SK-N-SH (cell line): ENCODE measurements around the gene BIRC5. TPM values are rescaled to one million over a fixed set of nuclear protein-coding genes. Genes with fewer than 3 reads are reported as not detected.
A peak's percentile ranks its signal among the peaks of the same experiment; 100 is the strongest.

Experiments
- CTCF ChIA-PET: fragments of 300-600, 350-600 bp; formaldehyde crosslinking; extraction: SDS; loops from one replicate; lab custom pipeline; 2021; lab: Yijun Ruan, JAX
- POLR2A ChIA-PET: fragments of 350-600 bp; sonication (Branson Sonifier 250); formaldehyde crosslinking; extraction: SDS; loops from one replicate; lab custom pipeline; 2020; ENCODE audit warnings: antibody characterized with exemption, inconsistent platforms; lab: Yijun Ruan, JAX
- DNase-seq: peaks from one replicate; pipeline ENCODE4 v3.0.0; 2012
- H2AFZ ChIP-seq: fragments of 200-600 bp; sonication (generic); 2 replicates; pipeline ENCODE4 v1.8.1; 2016; ENCODE audit warnings: antibody characterized with exemption, mild to moderate bottlenecking, low read depth
- H3F3A ChIP-seq: fragments of 200-600 bp; sonication (generic); replicated peaks from 2 replicates; pipeline ENCODE3; 2016; ENCODE audit warnings: antibody characterized with exemption, mild to moderate bottlenecking; ENCODE audit not compliant: insufficient read depth
- H3K27ac ChIP-seq, 2 experiments: fragments of 200-500 bp in 1 of 2; fragments of 200-600 bp in 1 of 2; sonication (Bioruptor generic) in 1 of 2; sonication (generic), shearing (Covaris generic) in 1 of 2; 2 replicates each; pipeline versions ENCODE4 v1.5.1 to v1.6.1; 2014 to 2016; ENCODE audit warnings: low read depth in 2 of 2, inconsistent platforms in 1 of 2, low read length in 1 of 2, mild to moderate bottlenecking in 1 of 2, mixed read lengths in 1 of 2
- H3K27me3 ChIP-seq: fragments of 200-600 bp; sonication (generic), shearing (Covaris generic); 2 replicates; pipeline ENCODE4 v1.6.1; 2016; ENCODE audit warnings: mixed run types; ENCODE audit not compliant: insufficient read depth
- H3K36me3 ChIP-seq, 2 experiments: fragments of 200-500 bp in 1 of 2; fragments of 200-600 bp in 1 of 2; sonication (Bioruptor generic) in 1 of 2; sonication (generic) in 1 of 2; replicated peaks in 1 of 2; 2 replicates each; pipeline versions ENCODE3 to v1.5.1; 2014 to 2016; ENCODE audit warnings: low read length in 1 of 2, mild to moderate bottlenecking in 1 of 2; ENCODE audit not compliant: insufficient read depth in 2 of 2, control insufficient read depth in 1 of 2
- H3K4me1 ChIP-seq, 2 experiments: fragments of 200-500 bp in 1 of 2; fragments of 200-600 bp in 1 of 2; sonication (Bioruptor generic) in 1 of 2; sonication (generic), shearing (Covaris generic) in 1 of 2; 2 replicates each; pipeline versions ENCODE4 v1.5.1 to v1.6.1; 2014 to 2016; ENCODE audit warnings: low read depth in 1 of 2, low read length in 1 of 2, mixed run types in 1 of 2; ENCODE audit not compliant: insufficient read depth in 2 of 2, control insufficient read depth in 1 of 2
- H3K4me2 ChIP-seq: fragments of 200-600 bp; sonication (generic), shearing (Covaris generic); 2 replicates; pipeline ENCODE4 v1.6.1; 2017; ENCODE audit warnings: mixed run types
- H3K4me3 ChIP-seq, 2 experiments: fragments of 200-500 bp in 1 of 2; fragments of 200-600 bp in 1 of 2; sonication (Bioruptor generic) in 1 of 2; sonication (generic), shearing (Covaris generic) in 1 of 2; 2 replicates each; pipeline versions ENCODE4 v1.5.1 to v1.8.1; 2014 to 2016; ENCODE audit warnings: low read depth in 2 of 2, inconsistent platforms in 1 of 2, low read length in 1 of 2, mild to moderate bottlenecking in 1 of 2, mixed read lengths in 1 of 2, moderate library complexity in 1 of 2
- H3K79me2 ChIP-seq: fragments of 200-600 bp; sonication (generic); 2 replicates; pipeline ENCODE4 v1.8.1; 2017; ENCODE audit warnings: mild to moderate bottlenecking; ENCODE audit not compliant: insufficient read depth
- H3K9ac ChIP-seq: fragments of 200-600 bp; sonication (generic); 2 replicates; pipeline ENCODE4 v1.6.1; 2017; ENCODE audit warnings: mixed run types
- H3K9me2 ChIP-seq: fragments of 200-600 bp; sonication (generic); 2 replicates; pipeline ENCODE4 v1.6.1; 2017; ENCODE audit warnings: mixed run types
- H3K9me3 ChIP-seq: fragments of 200-600 bp; sonication (generic); 2 replicates; pipeline ENCODE4 v1.6.1; 2017; ENCODE audit warnings: mixed run types, mild to moderate bottlenecking, moderate library complexity
- H4K20me1 ChIP-seq: fragments of 200-600 bp; sonication (generic); 2 replicates; pipeline ENCODE4 v1.6.1; 2017; ENCODE audit warnings: mild to moderate bottlenecking, mixed run types; ENCODE audit not compliant: insufficient read depth
- ELF1 ChIP-seq: IDR thresholded peaks from 2 replicates; pipeline ENCODE4 v1.4.0; 2012
- FOXJ3 ChIP-seq: sonication (generic); formaldehyde crosslinking; IDR thresholded peaks from 2 replicates; pipeline ENCODE4 v1.5.1; 2020; ENCODE audit warnings: mild to moderate bottlenecking, missing genetic modification reagents
- GATA2 ChIP-seq: sonication (generic); formaldehyde crosslinking; IDR thresholded peaks from 2 replicates; pipeline ENCODE4 v1.5.0; 2020; ENCODE audit warnings: mild to moderate bottlenecking, missing genetic modification reagents
- IRF3 ChIP-seq: fragments of 150-350 bp; IDR thresholded peaks from 2 replicates; pipeline ENCODE4 v1.6.1; 2016; ENCODE audit warnings: mild to moderate bottlenecking, low read depth, low read length
- JUND ChIP-seq: IDR thresholded peaks from 2 replicates; pipeline ENCODE4 v1.4.0; 2012
- MEF2A ChIP-seq: IDR thresholded peaks from 2 replicates; pipeline ENCODE4 v1.4.0; 2012; ENCODE audit warnings: low read depth, borderline replicate concordance
- MXI1 ChIP-seq: IDR thresholded peaks from 2 replicates; pipeline ENCODE4 v1.6.1; 2012; ENCODE audit warnings: mild to moderate bottlenecking, low read depth, low read length, improper control_type of control experiment
- NRF1 ChIP-seq: IDR thresholded peaks from 2 replicates; pipeline ENCODE4 v1.6.1; 2012; ENCODE audit warnings: low read depth, mild to moderate bottlenecking, low read length
- PBX3 ChIP-seq: IDR thresholded peaks from 2 replicates; pipeline ENCODE4; 2012
- POLR2AphosphoS5 ChIP-seq: IDR thresholded peaks from 2 replicates; pipeline ENCODE4 v1.6.1; 2012; ENCODE audit warnings: low read depth, low read length
- REST ChIP-seq: IDR thresholded peaks from 2 replicates; pipeline ENCODE4 v1.6.1; 2012; ENCODE audit warnings: mild to moderate bottlenecking, low read depth, low read length, moderate library complexity
- RXRA ChIP-seq: IDR thresholded peaks from 2 replicates; pipeline ENCODE4 v1.4.0; 2012; ENCODE audit warnings: low read depth, mild to moderate bottlenecking, borderline replicate concordance
- TAF1 ChIP-seq: IDR thresholded peaks from 2 replicates; pipeline ENCODE4 v1.6.1; 2012; ENCODE audit warnings: low read depth, mild to moderate bottlenecking, low read length, moderate library complexity, borderline replicate concordance
- TCF12 ChIP-seq: IDR thresholded peaks from 2 replicates; pipeline ENCODE4 v1.4.0; 2012
- YY1 ChIP-seq: IDR thresholded peaks from 2 replicates; pipeline ENCODE4 v1.4.0; 2012; ENCODE audit warnings: low read depth, mild to moderate bottlenecking
- WGBS: methylation state at CpG from one replicate; pipeline ENCODE4 v1.1.6; 2017; ENCODE audit warnings: low lambda C conversion rate; 5-methylcytosine and 5-hydroxymethylcytosine counted together
- polyA plus RNA-seq, 3 experiments: library from polyadenylated mRNA; depleted of rRNA; stranded (reverse); fragments of >200 nt; gene quantifications; 2 replicates each; pipeline ENCODE4 v1.2.3, GENCODE V29; 2012
- TF ChIP-seq, protein P1 (sequence below): fragments of 200-600 bp; sonication (generic); IDR thresholded peaks from 2 replicates; pipeline ENCODE4 v1.6.1; 2017; ENCODE audit warnings: antibody characterized with exemption, mild to moderate bottlenecking, moderate library complexity
- TF ChIP-seq, protein P2 (sequence below): fragments of 150-350 bp; IDR thresholded peaks from 2 replicates; pipeline ENCODE4 v1.6.1; 2017; ENCODE audit warnings: antibody characterized with exemption, low read length, low read depth, borderline replicate concordance
- TF ChIP-seq, protein P3 (sequence below): IDR thresholded peaks from 2 replicates; pipeline ENCODE4 v1.4.0; 2012; ENCODE audit warnings: low read depth, borderline replicate concordance
- TF ChIP-seq, protein P4 (sequence below): IDR thresholded peaks from 2 replicates; pipeline ENCODE4 v1.4.0; 2012; ENCODE audit warnings: low read depth, borderline replicate concordance

BIRC5 gene
- polyA plus RNA-seq, 1 of the 3 experiments (the other 2 are of a cell fraction) = 31.4 TPM

DNA sequence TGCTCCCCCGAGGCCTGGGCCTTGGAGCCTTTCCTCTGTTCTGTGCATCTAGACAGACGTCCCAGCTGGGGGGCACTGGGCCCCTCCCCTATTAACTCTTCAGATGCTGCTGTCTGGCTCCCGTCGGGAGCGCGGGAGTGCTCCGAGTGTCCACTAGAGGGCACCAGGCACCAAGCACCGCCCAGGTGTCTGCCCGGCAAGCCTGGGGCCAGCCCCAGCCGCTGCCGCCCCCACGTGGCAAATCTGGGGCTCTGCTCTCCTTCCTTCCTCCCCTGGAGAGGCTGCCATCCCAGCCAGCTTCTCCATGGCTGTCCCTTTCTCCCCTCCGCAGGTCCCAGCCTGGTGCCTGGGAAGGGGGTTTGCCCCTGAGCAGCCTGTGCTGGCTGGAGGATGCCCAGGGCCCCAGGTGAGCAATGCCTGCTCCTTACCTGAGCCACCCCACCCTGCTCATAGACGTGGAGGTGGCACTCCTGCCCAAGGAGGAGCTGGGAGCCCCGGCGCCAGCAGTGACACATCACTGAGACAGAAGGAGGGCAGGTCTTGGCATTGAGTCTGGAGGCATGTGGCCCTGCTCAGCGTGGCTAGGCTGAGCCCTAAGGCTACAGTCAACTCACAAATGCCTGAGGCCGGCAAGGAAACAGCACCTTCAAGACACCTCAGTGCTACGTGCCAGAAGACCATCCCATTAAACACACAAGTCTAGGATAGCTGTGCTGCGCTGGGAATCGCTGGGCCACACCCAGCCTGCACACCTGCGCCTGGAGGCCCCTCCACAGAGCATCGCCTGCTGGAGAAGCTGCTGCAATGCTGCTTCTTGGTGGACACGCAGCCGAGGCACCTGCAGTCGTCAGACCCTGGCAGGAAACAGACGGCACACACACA lies 37.1 kb downstream of the BIRC5 start (continued):
- TF ChIP-seq, protein P1, sequence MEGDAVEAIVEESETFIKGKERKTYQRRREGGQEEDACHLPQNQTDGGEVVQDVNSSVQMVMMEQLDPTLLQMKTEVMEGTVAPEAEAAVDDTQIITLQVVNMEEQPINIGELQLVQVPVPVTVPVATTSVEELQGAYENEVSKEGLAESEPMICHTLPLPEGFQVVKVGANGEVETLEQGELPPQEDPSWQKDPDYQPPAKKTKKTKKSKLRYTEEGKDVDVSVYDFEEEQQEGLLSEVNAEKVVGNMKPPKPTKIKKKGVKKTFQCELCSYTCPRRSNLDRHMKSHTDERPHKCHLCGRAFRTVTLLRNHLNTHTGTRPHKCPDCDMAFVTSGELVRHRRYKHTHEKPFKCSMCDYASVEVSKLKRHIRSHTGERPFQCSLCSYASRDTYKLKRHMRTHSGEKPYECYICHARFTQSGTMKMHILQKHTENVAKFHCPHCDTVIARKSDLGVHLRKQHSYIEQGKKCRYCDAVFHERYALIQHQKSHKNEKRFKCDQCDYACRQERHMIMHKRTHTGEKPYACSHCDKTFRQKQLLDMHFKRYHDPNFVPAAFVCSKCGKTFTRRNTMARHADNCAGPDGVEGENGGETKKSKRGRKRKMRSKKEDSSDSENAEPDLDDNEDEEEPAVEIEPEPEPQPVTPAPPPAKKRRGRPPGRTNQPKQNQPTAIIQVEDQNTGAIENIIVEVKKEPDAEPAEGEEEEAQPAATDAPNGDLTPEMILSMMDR = peak; percentile 100
- TF ChIP-seq JUND (no peak), TCF12 (no peak), ELF1 (no peak), YY1 (0 out of 2 replicates have a peak, but pooled peaks have one; percentile 46), GATA2 (CRISPR knock-in tag) (no peak), TAF1 (peak; percentile 42; the same call in 1 of the 2 replicates), MXI1 (peak; percentile 61), FOXJ3 (no peak), RXRA (no peak), NRF1 (no peak), MEF2A (no peak)
- TF ChIP-seq, protein P2, sequence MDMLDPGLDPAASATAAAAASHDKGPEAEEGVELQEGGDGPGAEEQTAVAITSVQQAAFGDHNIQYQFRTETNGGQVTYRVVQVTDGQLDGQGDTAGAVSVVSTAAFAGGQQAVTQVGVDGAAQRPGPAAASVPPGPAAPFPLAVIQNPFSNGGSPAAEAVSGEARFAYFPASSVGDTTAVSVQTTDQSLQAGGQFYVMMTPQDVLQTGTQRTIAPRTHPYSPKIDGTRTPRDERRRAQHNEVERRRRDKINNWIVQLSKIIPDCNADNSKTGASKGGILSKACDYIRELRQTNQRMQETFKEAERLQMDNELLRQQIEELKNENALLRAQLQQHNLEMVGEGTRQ = 0 out of 2 replicates have a peak, but pooled peaks have one; percentile 22

DNA sequence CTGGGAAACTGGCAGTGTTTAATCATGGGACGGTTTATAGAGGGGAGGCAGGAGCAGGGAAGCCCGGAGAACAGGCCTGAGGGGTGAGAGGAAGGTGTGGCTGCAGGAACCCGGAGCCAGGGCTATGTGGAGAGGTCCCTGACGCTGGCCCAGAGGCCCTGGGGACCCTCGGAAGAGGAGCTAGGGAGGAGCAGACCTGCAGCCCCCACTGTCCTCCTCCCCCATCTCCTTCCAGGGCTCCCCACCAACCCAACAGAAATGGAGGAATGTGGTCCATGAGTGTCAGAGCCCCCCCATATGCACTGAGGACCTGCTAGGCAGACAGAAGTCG lies 37.7 kb downstream of the BIRC5 start:
- Histone ChIP-seq H3K27me3 (no peaks in the 10 kb centered on the region), H4K20me1 (no peaks in the 10 kb centered on the region), H3K9me2 (no peaks in the 10 kb centered on the region), H3K27ac (peak overlapping the region in 1 of 2 experiments; percentile 82; a peak in 2 of 4 replicates), H3K9ac (no peak overlapping the region), H2AFZ (no peak overlapping the region), H3K4me2 (no peak overlapping the region), H3K36me3 (no peaks in the 10 kb centered on the region), H3K4me3 (no peak overlapping the region), H3F3A (peaks cover 7% of the 10 kb centered on the region), H3K79me2 (no peaks in the 10 kb centered on the region), H3K4me1 (peaks cover 0 to 69% of the 10 kb centered on the region in 2 experiments; a peak in 1 of 4 replicates), H3K9me3 (no peaks in the 10 kb centered on the region)
- 85% methylated on average over 6 of the region's 6 CpGs for WGBS
- ChIA-PET POLR2A (interaction anchor here (0.5 to 1.4 kb wide), 4 partner anchors 11 to 36 kb away, joined by 3 to 7 read pairs (median 4); no protein-coding TSS in a partner anchor), CTCF (interaction anchor here (0.7 to 8.9 kb wide), 50 partner anchors 7 to 286 kb away, joined by 3 to 196 read pairs (median 10); partner anchors contain the start of genes AFMID, SOCS3, SYNGR2 and TK1)
- DNase-seq = no peak
- TF ChIP-seq IRF3 (no peak), POLR2AphosphoS5 (no peak), REST (no peak), ELF1 (no peak), PBX3 (no peak)
- TF ChIP-seq, protein P3, sequence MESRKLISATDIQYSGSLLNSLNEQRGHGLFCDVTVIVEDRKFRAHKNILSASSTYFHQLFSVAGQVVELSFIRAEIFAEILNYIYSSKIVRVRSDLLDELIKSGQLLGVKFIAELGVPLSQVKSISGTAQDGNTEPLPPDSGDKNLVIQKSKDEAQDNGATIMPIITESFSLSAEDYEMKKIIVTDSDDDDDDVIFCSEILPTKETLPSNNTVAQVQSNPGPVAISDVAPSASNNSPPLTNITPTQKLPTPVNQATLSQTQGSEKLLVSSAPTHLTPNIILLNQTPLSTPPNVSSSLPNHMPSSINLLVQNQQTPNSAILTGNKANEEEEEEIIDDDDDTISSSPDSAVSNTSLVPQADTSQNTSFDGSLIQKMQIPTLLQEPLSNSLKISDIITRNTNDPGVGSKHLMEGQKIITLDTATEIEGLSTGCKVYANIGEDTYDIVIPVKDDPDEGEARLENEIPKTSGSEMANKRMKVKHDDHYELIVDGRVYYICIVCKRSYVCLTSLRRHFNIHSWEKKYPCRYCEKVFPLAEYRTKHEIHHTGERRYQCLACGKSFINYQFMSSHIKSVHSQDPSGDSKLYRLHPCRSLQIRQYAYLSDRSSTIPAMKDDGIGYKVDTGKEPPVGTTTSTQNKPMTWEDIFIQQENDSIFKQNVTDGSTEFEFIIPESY = no peak
- TF ChIP-seq, protein P4, sequence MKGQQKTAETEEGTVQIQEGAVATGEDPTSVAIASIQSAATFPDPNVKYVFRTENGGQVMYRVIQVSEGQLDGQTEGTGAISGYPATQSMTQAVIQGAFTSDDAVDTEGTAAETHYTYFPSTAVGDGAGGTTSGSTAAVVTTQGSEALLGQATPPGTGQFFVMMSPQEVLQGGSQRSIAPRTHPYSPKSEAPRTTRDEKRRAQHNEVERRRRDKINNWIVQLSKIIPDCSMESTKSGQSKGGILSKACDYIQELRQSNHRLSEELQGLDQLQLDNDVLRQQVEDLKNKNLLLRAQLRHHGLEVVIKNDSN = no peak
